DOHH2 (cell line): Measurements from ENCODE around the gene RAB3A.

ENCODE experiments used
- H3F3A ChIP-seq: fragments of 200-600 bp; sonication (generic), shearing (Covaris generic); 2 replicates; pipeline ENCODE4 v1.6.0; 2016; ENCODE audit warnings: antibody characterized with exemption, mild to moderate bottlenecking; ENCODE audit not compliant: control insufficient read depth, insufficient read depth
- H3K27ac ChIP-seq: fragments of 200-600 bp; sonication (generic); 2 replicates; pipeline ENCODE4 v1.5.1; 2014; ENCODE audit warnings: low read depth, mild to moderate bottlenecking, low read length, moderate library complexity
- H3K27me3 ChIP-seq: fragments of 200-600 bp; sonication (generic); 2 replicates; pipeline ENCODE4 v1.6.1; 2014; ENCODE audit warnings: mild to moderate bottlenecking, low read length, mixed read lengths; ENCODE audit not compliant: control insufficient read depth
- H3K36me3 ChIP-seq: fragments of 200-600 bp; sonication (generic); 2 replicates; pipeline ENCODE4 v1.6.1; 2014; ENCODE audit warnings: mild to moderate bottlenecking, low read length, moderate library complexity, mixed read lengths; ENCODE audit not compliant: control insufficient read depth
- H3K4me1 ChIP-seq: fragments of 200-600 bp; sonication (generic); 2 replicates; pipeline ENCODE4 v1.6.1; 2014; ENCODE audit warnings: mild to moderate bottlenecking, low read length, mixed read lengths; ENCODE audit not compliant: control insufficient read depth
- H3K4me2 ChIP-seq: fragments of 200-600 bp; sonication (generic); 2 replicates; pipeline ENCODE4 v1.6.0; 2014; ENCODE audit warnings: mild to moderate bottlenecking, low read length, moderate library complexity
- H3K4me3 ChIP-seq: fragments of 200-600 bp; sonication (generic); 2 replicates; pipeline ENCODE4 v1.5.1; 2014; ENCODE audit warnings: mild to moderate bottlenecking, low read length, mixed read lengths
- H3K79me2 ChIP-seq: fragments of 200-600 bp; sonication (generic); 2 replicates; pipeline ENCODE4 v1.6.1; 2014; ENCODE audit warnings: mild to moderate bottlenecking, low read length, mixed read lengths; ENCODE audit not compliant: control insufficient read depth
- H3K9me2 ChIP-seq: fragments of 200-600 bp; sonication (generic); replicated peaks from 2 replicates; pipeline ENCODE4 v1.6.1; 2014; ENCODE audit warnings: mild to moderate bottlenecking, low read length, mixed read lengths; ENCODE audit not compliant: control insufficient read depth
- H3K9me3 ChIP-seq: fragments of 200-600 bp; sonication (generic); 2 replicates; pipeline ENCODE4 v1.6.1; 2014; ENCODE audit warnings: antibody characterized with exemption, low read length, mixed read lengths; ENCODE audit not compliant: control insufficient read depth, insufficient read depth
- H4K20me1 ChIP-seq: fragments of 200-600 bp; sonication (generic); 2 replicates; pipeline ENCODE4 v1.6.0; 2014; ENCODE audit warnings: low read depth, mild to moderate bottlenecking, antibody characterized with exemption, low read length, moderate library complexity; ENCODE audit not compliant: control insufficient read depth, insufficient read depth
- EZH2phosphoT487 ChIP-seq: fragments of 200-600 bp; sonication (generic); IDR thresholded peaks from 2 replicates; pipeline ENCODE4 v1.6.1; 2017; ENCODE audit warnings: borderline replicate concordance, mild to moderate bottlenecking, antibody characterized with exemption, low read length, moderate library complexity, mixed read lengths
- TF ChIP-seq, protein P1 (sequence below): fragments of 200-600 bp; sonication (generic); IDR thresholded peaks from one replicate; pipeline ENCODE4 v1.5.1; 2014; ENCODE audit warnings: antibody characterized with exemption, mild to moderate bottlenecking, low read depth, low read length; ENCODE audit not compliant: poor library complexity, severe bottlenecking

RAB3A gene

GRCh38 chr19:18179957-18180356 lies 23.9 kb downstream of the RAB3A start:
- Histone ChIP-seq H3K4me1 (peaks cover 72% of the 10 kb centered on the region), H3K4me2 (peak overlapping the region; percentile 77; the same call in 1 of the 2 replicates), H3K4me3 (no peak overlapping the region), H3K27me3 (no peaks in the 10 kb centered on the region), H3K9me2 (no peaks in the 10 kb centered on the region), H4K20me1 (peaks cover 5% of the 10 kb centered on the region), H3K79me2 (peaks cover 22% of the 10 kb centered on the region), H3K9me3 (no peaks in the 10 kb centered on the region), H3K36me3 (peaks cover 42% of the 10 kb centered on the region), H3F3A (peaks cover 26% of the 10 kb centered on the region), H3K27ac (peak overlapping the region; percentile 74)
- no peak for TF ChIP-seq EZH2phosphoT487
- TF ChIP-seq, protein P1, sequence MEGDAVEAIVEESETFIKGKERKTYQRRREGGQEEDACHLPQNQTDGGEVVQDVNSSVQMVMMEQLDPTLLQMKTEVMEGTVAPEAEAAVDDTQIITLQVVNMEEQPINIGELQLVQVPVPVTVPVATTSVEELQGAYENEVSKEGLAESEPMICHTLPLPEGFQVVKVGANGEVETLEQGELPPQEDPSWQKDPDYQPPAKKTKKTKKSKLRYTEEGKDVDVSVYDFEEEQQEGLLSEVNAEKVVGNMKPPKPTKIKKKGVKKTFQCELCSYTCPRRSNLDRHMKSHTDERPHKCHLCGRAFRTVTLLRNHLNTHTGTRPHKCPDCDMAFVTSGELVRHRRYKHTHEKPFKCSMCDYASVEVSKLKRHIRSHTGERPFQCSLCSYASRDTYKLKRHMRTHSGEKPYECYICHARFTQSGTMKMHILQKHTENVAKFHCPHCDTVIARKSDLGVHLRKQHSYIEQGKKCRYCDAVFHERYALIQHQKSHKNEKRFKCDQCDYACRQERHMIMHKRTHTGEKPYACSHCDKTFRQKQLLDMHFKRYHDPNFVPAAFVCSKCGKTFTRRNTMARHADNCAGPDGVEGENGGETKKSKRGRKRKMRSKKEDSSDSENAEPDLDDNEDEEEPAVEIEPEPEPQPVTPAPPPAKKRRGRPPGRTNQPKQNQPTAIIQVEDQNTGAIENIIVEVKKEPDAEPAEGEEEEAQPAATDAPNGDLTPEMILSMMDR: no peak

DNA sequence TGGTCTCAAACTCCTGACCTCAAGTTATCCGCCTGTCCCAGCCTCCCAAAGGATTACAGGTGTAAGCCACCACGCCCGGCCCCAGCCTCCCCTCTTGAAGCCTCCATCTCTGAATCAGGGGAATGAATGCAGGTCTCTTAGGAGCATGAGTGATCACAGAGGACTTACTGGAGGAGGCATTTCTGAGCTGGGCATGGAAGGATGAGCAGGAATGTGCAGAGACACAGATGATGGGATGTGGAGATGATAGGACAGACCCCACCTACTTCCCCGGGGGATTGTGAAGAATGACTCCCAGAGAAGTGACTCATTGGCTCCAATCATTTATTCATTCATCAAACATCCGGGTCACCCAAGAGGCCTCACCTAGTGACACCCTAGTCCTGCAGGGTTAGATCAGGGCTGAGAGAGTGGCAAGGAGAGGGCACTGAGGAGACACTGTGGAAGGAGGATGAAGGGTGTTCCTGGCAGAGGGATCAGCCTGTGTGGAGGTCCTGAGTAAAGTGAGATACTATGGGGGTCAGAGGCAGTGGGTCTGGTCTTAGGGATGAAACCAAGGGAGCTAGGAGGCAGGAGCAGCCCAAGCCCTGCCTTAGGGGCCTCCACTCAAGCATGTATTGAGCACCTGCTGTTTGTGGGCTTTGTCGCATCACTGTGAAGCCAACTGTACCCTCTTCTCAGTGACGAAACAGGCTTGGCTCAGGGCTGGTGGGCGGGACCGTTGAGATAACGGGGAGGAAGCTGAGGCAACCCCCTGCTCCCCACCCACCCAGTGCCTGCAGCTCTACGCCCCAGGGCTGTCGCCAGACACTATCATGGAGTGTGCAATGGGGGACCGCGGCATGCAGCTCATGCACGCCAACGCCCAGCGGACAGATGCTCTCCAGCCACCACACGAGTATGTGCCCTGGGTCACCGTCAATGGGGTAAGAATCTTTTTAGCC lies 27.2 kb downstream of the RAB3A start:
- Histone ChIP-seq H3K4me2 (peak overlapping the region; percentile 10), H3K27me3 (no peaks in the 10 kb centered on the region), H4K20me1 (peaks cover 9% of the 10 kb centered on the region), H3K36me3 (peaks cover 55% of the 10 kb centered on the region), H3K79me2 (peaks cover 46% of the 10 kb centered on the region), H3K4me1 (peaks cover 73% of the 10 kb centered on the region), H3K9me3 (no peaks in the 10 kb centered on the region), H3K4me3 (peak overlapping the region; percentile 2; the same call in 1 of the 2 replicates), H3K9me2 (no peaks in the 10 kb centered on the region), H3F3A (peaks cover 27% of the 10 kb centered on the region), H3K27ac (no peak overlapping the region)
- TF ChIP-seq EZH2phosphoT487: no peak
- TF ChIP-seq, protein P1: no peak

DNA sequence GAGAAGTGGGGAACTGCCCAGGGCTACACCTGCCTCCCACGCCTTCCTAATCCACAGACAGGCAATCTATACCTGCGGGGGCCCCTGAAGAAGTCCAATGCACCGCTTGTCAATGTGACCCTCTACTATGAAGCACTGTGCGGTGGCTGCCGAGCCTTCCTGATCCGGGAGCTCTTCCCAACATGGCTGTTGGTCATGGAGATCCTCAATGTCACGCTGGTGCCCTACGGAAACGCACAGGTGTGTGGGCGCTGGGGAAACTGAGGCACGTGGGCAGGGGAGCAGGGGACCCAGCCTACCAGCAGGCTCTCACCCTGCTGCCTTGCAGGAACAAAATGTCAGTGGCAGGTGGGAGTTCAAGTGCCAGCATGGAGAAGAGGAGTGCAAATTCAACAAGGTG lies 28.9 kb downstream of the RAB3A start:
- no peaks in the 10 kb centered on the region for H3K27me3 ChIP-seq
- H3K9me2 ChIP-seq: no peaks in the 10 kb centered on the region
- peaks cover 46% of the 10 kb centered on the region for H3K79me2 ChIP-seq
- peak overlapping the region; percentile 99 for H3K4me2 ChIP-seq
- no peaks in the 10 kb centered on the region for H3K9me3 ChIP-seq
- H3F3A ChIP-seq: peaks cover 36% of the 10 kb centered on the region
- peak overlapping the region; percentile 97 for H3K27ac ChIP-seq
- H3K4me3 ChIP-seq: peak overlapping the region; percentile 96
- H4K20me1 ChIP-seq: peaks cover 9% of the 10 kb centered on the region
- TF ChIP-seq EZH2phosphoT487: no peak
- TF ChIP-seq, protein P1: no peak
- peaks cover 52% of the 10 kb centered on the region for H3K36me3 ChIP-seq
- H3K4me1 ChIP-seq: peaks cover 73% of the 10 kb centered on the region
